Loucy (cell line): Measurements from ENCODE around the gene CRACR2A.

Experiments
- H2AFZ ChIP-seq: fragments of 200-600 bp; sonication (generic); 2 replicates; pipeline ENCODE4 v1.6.0; 2016; ENCODE audit warnings: antibody characterized with exemption, mild to moderate bottlenecking, low read length, moderate library complexity
- H3F3A ChIP-seq: fragments of 200-600 bp; 2 replicates; pipeline ENCODE4 v1.6.0; 2016; ENCODE audit warnings: antibody characterized with exemption, low read depth, mild to moderate bottlenecking
- H3K27me3 ChIP-seq: fragments of 200-600 bp; sonication (generic); 2 replicates; pipeline ENCODE4 v1.6.1; 2014; ENCODE audit warnings: low read length, mild to moderate bottlenecking; ENCODE audit not compliant: insufficient read depth, poor library complexity, severe bottlenecking
- H3K36me3 ChIP-seq: fragments of 200-600 bp; sonication (generic); 2 replicates; pipeline ENCODE4 v1.6.1; 2016; ENCODE audit warnings: low read length; ENCODE audit not compliant: insufficient read depth
- H3K4me1 ChIP-seq: fragments of 200-600 bp; sonication (generic); 2 replicates; pipeline ENCODE4 v1.5.1; 2014; ENCODE audit warnings: low read length, mild to moderate bottlenecking; ENCODE audit not compliant: insufficient read depth, poor library complexity, severe bottlenecking
- H3K4me2 ChIP-seq: fragments of 200-600 bp; sonication (generic); 2 replicates; pipeline ENCODE4 v1.6.0; 2014; ENCODE audit warnings: antibody characterized with exemption, low read length, low read depth, mild to moderate bottlenecking; ENCODE audit not compliant: poor library complexity, severe bottlenecking
- H3K4me3 ChIP-seq: fragments of 200-600 bp; sonication (generic); 2 replicates; pipeline ENCODE4 v1.5.1; 2014; ENCODE audit warnings: low read length, mild to moderate bottlenecking, mixed read lengths; ENCODE audit not compliant: poor library complexity, severe bottlenecking
- H3K79me2 ChIP-seq: fragments of 200-600 bp; sonication (generic); 2 replicates; pipeline ENCODE4 v1.6.1; 2014; ENCODE audit warnings: low read length; ENCODE audit not compliant: insufficient read depth
- H3K9ac ChIP-seq: fragments of 200-600 bp; sonication (generic); 2 replicates; pipeline ENCODE4 v1.6.0; 2014; ENCODE audit warnings: mild to moderate bottlenecking, low read depth, low read length, moderate library complexity; ENCODE audit not compliant: poor library complexity, severe bottlenecking
- H3K9me2 ChIP-seq: fragments of 200-600 bp; sonication (generic); replicated peaks from 2 replicates; pipeline ENCODE4 v1.6.1; 2016; ENCODE audit warnings: low read depth, low read length, mixed read lengths
- H3K9me3 ChIP-seq: fragments of 200-600 bp; sonication (generic); 2 replicates; pipeline ENCODE4 v1.6.1; 2014; ENCODE audit warnings: mild to moderate bottlenecking, antibody characterized with exemption, low read length, low read depth; ENCODE audit not compliant: insufficient read depth
- H4K20me1 ChIP-seq: fragments of 200-600 bp; sonication (generic); 2 replicates; pipeline ENCODE4 v1.6.0; 2014; ENCODE audit warnings: antibody characterized with exemption, low read length, mild to moderate bottlenecking; ENCODE audit not compliant: insufficient read depth, poor library complexity, severe bottlenecking
- CTCF ChIP-seq: fragments of 200-600 bp; sonication (generic); conservative IDR thresholded peaks from 2 replicates; pipeline ENCODE4 v1.5.1; 2014; ENCODE audit warnings: mild to moderate bottlenecking, antibody characterized with exemption, low read length
- EZH2phosphoT487 ChIP-seq: fragments of 200-600 bp; IDR thresholded peaks from 2 replicates; pipeline ENCODE4 v1.6.1; 2018; ENCODE audit warnings: antibody characterized with exemption, mild to moderate bottlenecking, moderate library complexity, borderline replicate concordance

Gene CRACR2A

GRCh38 chr12:3600039-3600720 is 152.7 kb downstream of the CRACR2A start:
- Histone ChIP-seq H3K27me3 (no peaks in the 10 kb centered on the region), H3K4me3 (no peak overlapping the region), H3K36me3 (no peaks in the 10 kb centered on the region), H3K9ac (no peak overlapping the region), H3K9me3 (no peaks in the 10 kb centered on the region), H3F3A (no peaks in the 10 kb centered on the region), H3K79me2 (no peaks in the 10 kb centered on the region), H3K4me1 (peaks cover 6% of the 10 kb centered on the region), H3K9me2 (no peaks in the 10 kb centered on the region), H4K20me1 (no peaks in the 10 kb centered on the region), H3K4me2 (no peak overlapping the region), H2AFZ (no peak overlapping the region)
- TF ChIP-seq EZH2phosphoT487 (no peak), CTCF (no peak)

GRCh38 chr12:3598896-3599860 is 153.7 kb downstream of the CRACR2A start:
- H3K79me2 ChIP-seq, result no peaks in the 10 kb centered on the region
- no peaks in the 10 kb centered on the region for H3F3A ChIP-seq
- no peak overlapping the region for H3K4me3 ChIP-seq
- no peak overlapping the region for H2AFZ ChIP-seq
- no peaks in the 10 kb centered on the region for H3K27me3 ChIP-seq
- no peak overlapping the region for H3K9ac ChIP-seq
- H4K20me1 ChIP-seq, result no peaks in the 10 kb centered on the region
- H3K4me2 ChIP-seq, result no peak overlapping the region
- no peaks in the 10 kb centered on the region for H3K9me3 ChIP-seq
- H3K36me3 ChIP-seq, result no peaks in the 10 kb centered on the region
- no peaks in the 10 kb centered on the region for H3K9me2 ChIP-seq
- H3K4me1 ChIP-seq, result no peaks in the 10 kb centered on the region
- TF ChIP-seq EZH2phosphoT487, result no peak
- no peak for TF ChIP-seq CTCF

GRCh38 chr12:3597526-3598210 is 155.2 kb downstream of the CRACR2A start:
- H3K4me2 ChIP-seq, result no peak overlapping the region
- H3K9me2 ChIP-seq, result no peaks in the 10 kb centered on the region
- H3K27me3 ChIP-seq, result no peaks in the 10 kb centered on the region
- H3K4me1 ChIP-seq, result no peaks in the 10 kb centered on the region
- no peaks in the 10 kb centered on the region for H3K36me3 ChIP-seq
- H3K9me3 ChIP-seq, result no peaks in the 10 kb centered on the region
- H3K79me2 ChIP-seq, result no peaks in the 10 kb centered on the region
- no peak for TF ChIP-seq CTCF
- TF ChIP-seq EZH2phosphoT487, result no peak
- no peak overlapping the region for H3K4me3 ChIP-seq
- no peak overlapping the region for H3K9ac ChIP-seq
- no peaks in the 10 kb centered on the region for H4K20me1 ChIP-seq
- H2AFZ ChIP-seq, result no peak overlapping the region
- H3F3A ChIP-seq, result no peaks in the 10 kb centered on the region
